ENCODE data around the gene ITGAX. TPM values are rescaled to one million over a fixed set of nuclear protein-coding genes. Genes with fewer than 3 reads are reported as not detected.

Gene ITGAX
- total and polyA plus RNA-seq, 2 of the 8 experiments (the other 6 are each of a cell fraction or from before 2014, with no cell fraction given), result 0.30 TPM; not detected in 1

- no peak overlapping the region for H3K4me3 ChIP-seq (ENCODE audit: extremely low read depth in 1 of 4, insufficient read depth in 2 of 4, low read depth in 3 of 4, low read length in 4 of 4)
- POLR2A ChIA-PET (ENCODE audit: partially characterized antibody), result interaction anchor here (0.6 to 0.7 kb wide), 2 partner anchors 172 to 344 kb away, joined by 3 read pairs; no protein-coding TSS in a partner anchor
These were observed 2.4 kb upstream of the ITGAX start for GRCh38 chr16:31352376-31353115.

More at GRCh38 chr16:31352376-31353115, 2.4 kb upstream of the ITGAX start:
- Histone ChIP-seq H3K9ac (replicated peaks in 1 of 4; ENCODE audit: extremely low read depth in 1 of 4, low read depth in 3 of 4, low read length in 3 of 4) (no peak overlapping the region), H2BK5ac (ENCODE audit: low read depth, low read length) (no peak overlapping the region), H2BK20ac (ENCODE audit: low read length) (no peak overlapping the region), H3K4me1 (replicated peaks in 1 of 4; ENCODE audit: control insufficient read depth in 3 of 4, insufficient read depth in 4 of 4, low read length in 3 of 4) (0 out of 7 replicates have a peak, but pooled peaks cover 0 to 4% (median 1%) of the 10 kb centered on the region in 4 experiments), H2BK15ac (ENCODE audit: low read length) (no peak overlapping the region), H3K23me2 (ENCODE audit: low read depth, low read length) (peaks cover 1% of the 10 kb centered on the region; the same call in 1 of the 2 replicates), H2AFZ (ENCODE audit: low read length) (no peak overlapping the region), H3K9me3 (ENCODE audit: insufficient read depth in 2 of 2, low read depth in 1 of 2, low read length in 1 of 2) (no peaks in the 10 kb centered on the region), H3K23ac (ENCODE audit: insufficient read length) (no peak overlapping the region), H3K56ac (replicated peaks; ENCODE audit: insufficient read length, low read depth, low read length) (no peak overlapping the region), H3K36me3 (ENCODE audit: control insufficient read depth in 2 of 4, insufficient read depth in 4 of 4, low read length in 3 of 4) (no peaks in the 10 kb centered on the region), H2BK12ac (ENCODE audit: low read depth, low read length) (no peak overlapping the region), H3K27ac (ENCODE audit: low read depth, low read length) (no peak overlapping the region), H3K79me2 (ENCODE audit: control insufficient read depth in 1 of 2, insufficient read depth in 2 of 2, low read length in 2 of 2) (no peaks in the 10 kb centered on the region), H3K79me1 (ENCODE audit: low read depth, low read length) (no peaks in the 10 kb centered on the region), H3K18ac (ENCODE audit: extremely low read depth, low read length) (no peak overlapping the region), H3K4ac (replicated peaks; ENCODE audit: insufficient read length, low read depth, low read length) (no peak overlapping the region), H2AK5ac (ENCODE audit: low read depth, low read length) (no peak overlapping the region), H3K4me2 (ENCODE audit: insufficient read depth in 1 of 2, low read depth in 2 of 2, low read length in 2 of 2) (no peak overlapping the region), H4K20me1 (replicated peaks in 1 of 2; ENCODE audit: control insufficient read depth in 1 of 2, insufficient read depth in 2 of 2, low read length in 2 of 2) (no peaks in the 10 kb centered on the region), H4K5ac (ENCODE audit: insufficient read length, low read depth, low read length) (no peak overlapping the region), H3K27me3 (replicated peaks in 1 of 4; ENCODE audit: control insufficient read depth in 3 of 4, extremely low read depth in 1 of 4, insufficient read depth in 3 of 4, low read length in 3 of 4) (no peaks in the 10 kb centered on the region; a peak in 1 of 7 replicates), H3K14ac (ENCODE audit: insufficient read length) (no peak overlapping the region), H2BK120ac (replicated peaks; ENCODE audit: low read depth, low read length) (no peak overlapping the region), H4K8ac (ENCODE audit: extremely low read depth, insufficient read depth, low read length) (no peak overlapping the region), H4K91ac (replicated peaks; ENCODE audit: insufficient read length, low read length) (no peak overlapping the region)
- FAIRE-seq (no peak), DNase-seq (ENCODE audit: low read depth in 1 of 2, low spot score in 2 of 2) (no peak)
- WGBS, 2 experiments (ENCODE audit: extremely low coverage in 1 of 2, insufficient coverage in 1 of 2, insufficient read length in 1 of 2, insufficient replicate concordance in 2 of 2, low coverage in 1 of 2, low lambda C conversion rate in 2 of 2, missing lambda C conversion rate in 1 of 2), result 85% methylated on average over 20 of the region's 22 CpGs; no CpG with 5 or more reads in 1 of the 2 experiments
- TF ChIP-seq JUN (IDR thresholded peaks at IDR 0.05; ENCODE audit: low read depth, low read length) (no peak), CBX5 (IDR thresholded peaks at IDR 0.05; ENCODE audit: low read depth, low read length) (no peak), GTF2F1 (IDR thresholded peaks at IDR 0.05; ENCODE audit: borderline replicate concordance, low read depth, low read length) (no peak), FOSL1 (IDR thresholded peaks at IDR 0.05; ENCODE audit: insufficient read depth, low read depth, low read length) (no peak), EP300 (IDR thresholded peaks at IDR 0.05; ENCODE audit: borderline replicate concordance in 1 of 2, low read depth in 2 of 2, low read length in 2 of 2) (no peak), TCF12 (IDR thresholded peaks at IDR 0.05; ENCODE audit: low read depth, low read length) (no peak), MAX (IDR thresholded peaks at IDR 0.05) (no peak), CTCF (IDR thresholded peaks at IDR 0.05; ENCODE audit: control extremely low read depth in 1 of 3, insufficient read depth in 1 of 3, low read depth in 1 of 3, low read length in 3 of 3) (no peak), EGR1 (IDR thresholded peaks at IDR 0.05; ENCODE audit: borderline replicate concordance, low read depth, low read length) (no peak)
- CTCF ChIA-PET (ENCODE audit: partially characterized antibody), result interaction anchor here (0.6 kb wide), 1 partner anchor 38 kb away, joined by 3 read pairs; no protein-coding TSS in a partner anchor

Data from H1 (cell line).